Stimulated activated CD4-positive, alpha-beta T cell treated with anti-CD3 and anti-CD28 coated beads, Interleukin-1b, Interleukin-23, amount 100 ng/mL, for 4 hours (primary cell): Measurements from ENCODE around the gene DEF6.
"Not testable (repeated sequence)": the region's sequence is repeated elsewhere in the genome, so short reads cannot be mapped to it uniquely, and the experiment has no call there.

Source experiments
- DNase-seq, 2 donors: peaks; one replicate each; pipeline ENCODE4 v3.0.0-alpha.2; 2020; ENCODE audit warnings: low read depth in 2 of 2

The DEF6 gene

DNA sequence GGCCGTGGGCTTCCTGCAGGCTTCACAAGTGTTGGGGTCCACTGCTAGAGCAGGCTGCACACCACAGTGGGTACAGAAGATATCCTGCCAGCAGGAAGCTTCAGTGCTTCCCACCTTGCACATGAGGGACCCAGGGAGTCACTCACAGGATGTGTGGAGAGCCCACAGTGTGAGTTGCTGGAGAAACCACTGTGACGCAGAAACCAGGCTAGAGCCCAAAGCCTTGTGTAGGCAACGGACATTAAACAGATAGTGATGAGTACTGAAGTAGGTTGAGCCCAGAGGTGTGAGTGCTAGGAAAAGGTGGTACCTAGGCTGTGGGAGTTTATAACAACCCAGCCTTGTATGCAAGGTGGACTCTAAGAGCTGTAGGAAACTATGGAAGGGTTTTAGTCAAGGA lies 18.9 kb upstream of the DEF6 start:
- DNase-seq = no peak

DNA sequence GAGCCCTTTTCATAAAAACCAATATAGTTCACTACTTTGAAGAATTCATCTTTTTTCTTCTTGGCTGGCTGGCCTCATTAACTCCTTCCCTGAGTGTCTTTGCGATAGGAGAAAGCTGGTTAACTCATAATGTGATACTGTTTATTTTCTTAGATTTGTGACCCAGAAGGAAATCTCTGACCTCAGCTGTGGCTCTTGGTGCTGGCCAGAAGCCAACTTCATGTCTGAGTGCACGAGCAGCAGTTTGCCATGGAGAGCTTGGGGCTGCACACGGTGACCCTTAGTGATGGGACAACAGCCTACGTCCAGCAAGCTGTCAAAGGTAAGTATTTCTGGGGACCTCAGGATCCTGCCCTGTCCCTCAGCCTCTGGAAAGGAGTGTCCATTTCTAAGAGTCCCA lies 16.7 kb upstream of the DEF6 start:
- DNase-seq = no peak

DNA sequence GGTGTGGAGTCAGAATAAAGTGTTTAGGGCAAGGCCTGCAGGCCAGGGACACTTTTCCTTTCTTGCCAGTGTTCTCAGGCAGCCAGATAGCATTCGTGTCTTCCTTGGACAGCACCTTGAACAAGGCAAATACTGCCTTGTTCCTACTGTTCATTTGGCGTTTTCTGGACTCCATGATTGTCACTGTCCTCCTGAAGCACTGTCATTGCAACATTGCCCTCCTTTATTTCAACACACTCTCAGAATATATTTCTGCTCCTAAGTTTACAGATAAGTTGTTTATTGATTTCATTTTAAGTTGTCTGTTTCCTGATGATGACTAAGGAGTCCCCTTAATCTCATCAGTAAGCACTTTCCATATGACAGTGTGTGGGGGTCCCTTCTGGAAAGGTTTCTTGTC lies 15.1 kb upstream of the DEF6 start:
- no peak for DNase-seq

DNA sequence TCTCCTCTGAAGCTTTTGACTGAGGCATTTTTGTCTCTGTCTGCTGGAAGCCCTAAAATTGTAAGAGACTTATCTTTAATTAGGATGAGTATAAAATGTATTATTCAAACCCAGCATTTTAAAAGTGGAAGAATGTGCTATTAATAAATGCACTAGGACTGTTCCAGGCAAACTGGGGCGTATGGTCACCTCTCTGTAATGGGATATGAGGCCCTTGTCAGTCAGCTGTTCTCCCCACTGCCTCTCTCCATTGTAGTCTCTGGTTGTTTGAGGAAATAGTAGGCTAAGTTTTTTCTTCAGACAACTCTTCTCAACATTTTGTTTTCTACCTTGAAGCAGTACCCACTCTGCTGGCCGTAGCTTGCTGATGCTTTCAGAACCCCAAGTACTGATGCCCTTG lies 14.3 kb upstream of the DEF6 start:
- DNase-seq = no peak

DNA sequence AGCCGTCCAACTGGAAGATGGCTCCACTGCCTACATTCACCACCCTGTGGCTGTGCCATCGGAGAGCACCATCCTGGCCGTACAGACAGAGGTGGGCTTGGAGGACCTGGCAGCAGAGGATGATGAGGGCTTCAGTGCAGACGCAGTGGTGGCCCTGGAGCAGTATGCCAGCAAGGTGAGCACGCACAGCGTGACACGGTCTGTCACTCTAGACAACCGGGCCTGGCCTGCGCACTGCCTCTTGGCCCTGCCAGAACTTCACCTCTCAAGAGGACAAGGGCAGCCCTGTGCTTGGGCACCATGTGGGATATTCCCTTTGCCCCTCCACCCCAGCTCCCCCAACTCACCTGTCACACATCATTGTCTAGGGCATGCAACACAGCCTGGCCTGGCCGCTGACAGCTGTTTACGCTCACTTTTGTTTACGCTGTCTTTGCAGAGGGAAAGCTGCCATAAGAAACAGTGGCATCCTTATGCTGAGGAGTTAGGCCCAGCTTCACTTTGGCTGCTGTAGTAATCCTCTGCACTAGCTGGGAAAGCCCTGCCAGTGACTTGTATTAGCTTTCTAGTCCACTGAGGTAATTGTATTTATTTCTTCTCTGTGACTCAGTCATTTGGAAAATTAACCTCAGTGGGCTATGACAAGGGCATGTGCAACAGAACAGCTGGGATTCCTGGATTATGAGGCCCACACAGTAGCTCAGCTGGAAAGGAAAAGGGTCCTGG lies 9.8 kb upstream of the DEF6 start:
- no peak for DNase-seq

DNA sequence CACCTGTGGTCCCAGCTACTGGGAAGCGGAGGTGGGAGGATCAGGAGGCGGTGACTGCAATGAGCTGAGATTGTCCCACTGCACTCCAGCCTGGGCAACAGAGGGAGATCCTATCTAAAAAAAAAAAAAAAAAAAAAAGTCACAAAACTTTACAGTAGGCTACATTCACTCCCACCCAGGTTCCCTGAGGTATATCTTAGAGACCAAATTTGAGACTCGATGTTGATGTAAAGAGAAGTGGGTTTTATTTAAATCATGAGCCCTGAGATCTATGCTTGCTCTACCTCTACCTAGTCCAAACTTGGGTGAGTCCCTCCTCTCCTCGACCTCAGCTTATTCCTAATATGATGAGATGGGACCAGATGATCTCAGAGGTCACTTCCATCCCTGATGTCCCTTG lies 8.8 kb upstream of the DEF6 start:
- no peak for DNase-seq

DNA sequence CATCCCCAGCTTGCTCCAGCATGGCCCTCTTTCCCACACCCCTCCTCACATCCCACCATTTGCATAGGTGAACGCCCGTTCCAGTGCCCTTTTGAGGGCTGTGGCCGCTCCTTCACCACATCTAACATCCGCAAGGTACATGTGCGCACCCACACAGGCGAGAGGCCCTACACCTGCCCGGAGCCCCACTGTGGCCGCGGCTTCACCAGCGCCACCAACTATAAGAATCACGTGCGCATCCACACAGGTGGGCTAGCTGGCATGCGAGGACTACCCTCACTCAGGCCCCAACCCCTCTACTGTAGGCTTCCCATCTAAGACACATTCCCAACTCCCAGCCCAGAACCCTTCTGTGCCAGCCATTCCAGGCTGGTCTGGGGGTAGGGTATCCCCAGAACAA lies 6.1 kb upstream of the DEF6 start:
- DNase-seq = no peak

DNA sequence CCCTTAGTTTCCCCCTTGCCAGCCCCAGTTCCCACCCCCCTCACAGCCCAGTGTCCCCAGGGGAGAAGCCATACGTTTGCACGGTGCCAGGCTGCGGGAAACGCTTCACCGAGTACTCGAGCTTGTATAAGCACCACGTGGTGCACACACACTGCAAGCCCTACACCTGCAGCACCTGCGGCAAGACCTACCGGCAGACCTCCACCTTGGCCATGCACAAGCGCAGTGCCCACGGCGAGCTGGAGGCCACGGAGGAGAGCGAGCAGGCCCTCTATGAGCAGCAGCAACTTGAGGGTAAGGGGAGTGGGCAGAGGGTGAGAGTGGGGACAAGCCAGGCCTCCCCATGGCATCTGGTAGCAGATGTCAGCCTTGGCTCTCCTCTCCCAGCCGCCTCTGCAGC lies 5.1 kb upstream of the DEF6 start:
- DNase-seq = no peak

DNA sequence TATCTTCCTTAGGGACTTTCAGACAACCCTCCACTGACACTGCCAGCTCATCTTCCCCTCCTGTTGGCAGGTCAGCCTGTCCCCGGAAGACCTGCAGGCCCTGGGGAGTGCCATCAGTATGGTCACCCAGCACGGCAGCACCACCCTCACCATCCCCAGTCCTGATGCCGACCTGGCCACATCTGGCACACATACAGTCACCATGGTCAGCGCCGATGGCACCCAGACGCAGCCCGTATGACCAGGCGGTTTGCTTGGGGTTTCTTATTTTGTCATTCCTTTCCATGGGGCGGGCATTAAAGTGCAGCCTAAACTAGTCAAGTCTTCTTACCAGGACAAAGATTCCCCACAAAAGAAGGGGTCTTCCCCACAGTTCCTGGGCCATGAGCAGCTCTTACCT lies 3.9 kb upstream of the DEF6 start:
- DNase-seq = no peak

DNA sequence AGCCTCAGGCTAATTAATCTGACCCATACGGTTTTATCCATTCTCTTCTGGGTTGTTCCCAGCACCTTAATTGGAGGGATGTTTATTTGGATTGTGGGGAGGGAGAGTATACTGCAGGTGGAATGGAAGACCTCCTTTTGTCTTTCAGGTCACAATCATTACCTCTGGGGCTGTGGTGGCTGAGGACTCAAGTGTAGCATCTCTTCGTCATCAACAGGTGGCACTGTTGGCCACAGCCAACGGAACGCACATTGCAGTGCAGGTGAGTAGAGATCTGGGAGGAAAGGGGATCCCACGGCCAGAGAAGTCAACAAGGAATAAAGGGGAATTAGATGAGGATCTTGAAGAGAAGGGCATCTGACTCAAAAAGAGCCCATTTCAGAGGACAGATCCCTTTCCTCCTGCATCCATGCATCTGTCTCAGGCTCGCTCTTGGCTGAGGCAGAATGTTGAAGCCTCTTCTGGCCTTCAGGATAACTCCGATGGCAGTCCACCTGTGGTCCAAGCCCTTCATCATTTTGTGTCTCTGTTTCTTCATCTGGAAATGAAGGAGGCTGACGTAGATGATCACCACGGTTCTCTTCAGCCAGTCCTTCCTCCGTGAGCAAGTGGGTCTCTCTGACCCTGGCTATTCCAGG lies 3.2 kb upstream of the DEF6 start:
- DNase-seq = peak in 1 of 2 donors; percentile 46

DNA sequence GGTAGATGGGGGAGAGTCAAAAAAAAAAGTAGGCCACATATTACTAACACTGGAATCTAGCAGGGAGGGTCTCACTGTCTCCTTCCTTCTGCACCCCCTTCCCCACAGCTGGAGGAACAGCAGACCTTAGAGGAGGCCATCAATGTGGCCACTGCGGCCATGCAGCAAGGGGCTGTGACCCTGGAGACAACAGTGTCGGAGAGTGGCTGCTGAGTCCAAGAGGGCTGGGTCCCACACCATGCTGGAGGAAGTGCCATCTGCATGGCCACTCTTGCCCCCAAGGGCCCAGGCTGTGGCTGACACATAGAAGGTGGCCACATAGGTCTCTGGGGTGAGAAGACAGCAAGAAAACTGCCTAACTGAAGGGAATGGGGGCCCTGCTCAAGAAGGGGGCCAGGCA lies 2.6 kb upstream of the DEF6 start:
- no peak for DNase-seq

DNA sequence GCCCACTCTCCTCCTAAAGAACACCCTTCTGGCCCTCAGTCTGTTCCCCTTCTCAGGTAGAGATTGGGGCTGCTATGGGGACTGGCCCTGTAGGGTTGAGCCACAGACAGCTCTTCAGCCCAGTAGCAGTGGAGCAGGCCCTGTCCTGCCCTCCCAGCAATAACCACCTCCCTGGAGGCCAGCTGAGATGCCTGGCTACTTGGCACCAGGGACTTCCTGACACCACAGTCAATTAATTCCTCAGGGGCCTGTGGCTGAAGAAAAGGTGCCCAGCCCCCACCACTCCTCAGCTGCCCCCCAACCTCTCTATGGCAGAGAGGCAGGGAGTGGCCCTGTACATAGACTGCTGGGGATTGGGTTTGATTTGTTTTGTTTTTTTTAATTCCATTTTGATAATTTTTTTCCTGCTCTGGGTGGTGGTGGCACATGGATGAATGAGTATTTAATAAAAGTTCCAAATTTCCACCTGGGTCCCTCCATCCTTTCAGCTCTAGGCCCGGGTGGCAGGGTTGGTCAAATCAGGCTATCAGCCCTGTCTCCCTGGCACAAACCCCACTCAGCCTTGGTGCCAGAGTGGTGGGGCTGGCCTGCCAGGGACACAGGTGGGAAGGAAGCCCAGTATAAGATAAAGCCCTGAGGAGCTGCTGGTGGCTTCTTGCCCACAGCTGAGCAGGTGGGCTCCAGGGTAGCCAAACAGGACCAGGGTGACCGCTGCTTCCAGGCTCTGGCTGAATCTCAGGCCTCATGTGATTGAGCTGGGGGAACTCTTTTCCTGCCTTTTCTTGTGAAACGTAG lies 1.9 kb upstream of the DEF6 start:
- no peak for DNase-seq

DNA sequence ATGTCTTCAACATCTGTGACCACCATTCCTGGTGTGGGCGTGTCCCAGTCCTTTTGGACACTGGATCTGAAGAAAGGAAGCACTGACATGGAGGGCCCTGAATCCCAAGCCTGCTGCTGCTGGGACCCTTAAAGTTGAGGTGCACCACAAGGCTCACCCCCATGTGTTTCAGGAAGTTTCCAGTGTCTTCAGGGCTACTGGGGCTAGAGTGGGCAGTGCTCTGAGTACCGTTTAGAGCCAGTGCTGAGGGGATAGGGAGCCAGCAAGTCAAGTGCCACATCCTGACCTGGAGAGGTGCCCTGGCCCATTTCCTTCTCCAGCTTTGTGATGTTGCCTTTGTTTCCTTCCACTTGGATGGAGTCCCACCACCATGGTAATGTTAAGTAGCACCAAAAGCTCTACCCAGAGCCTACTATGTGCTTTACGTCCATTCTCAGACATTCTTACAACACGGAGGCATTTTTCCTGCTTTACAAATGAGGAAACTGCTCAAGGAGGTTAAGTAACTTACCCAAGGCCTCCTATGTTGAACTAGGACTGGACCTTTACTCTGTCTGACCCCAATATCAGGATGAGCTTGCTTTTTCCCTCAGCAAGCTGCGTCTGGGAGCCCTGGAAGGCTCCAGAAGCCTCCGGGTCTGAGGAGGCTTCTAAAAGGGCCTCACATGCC lies 552 bp upstream of the DEF6 start:
- DNase-seq = no peak

DNA sequence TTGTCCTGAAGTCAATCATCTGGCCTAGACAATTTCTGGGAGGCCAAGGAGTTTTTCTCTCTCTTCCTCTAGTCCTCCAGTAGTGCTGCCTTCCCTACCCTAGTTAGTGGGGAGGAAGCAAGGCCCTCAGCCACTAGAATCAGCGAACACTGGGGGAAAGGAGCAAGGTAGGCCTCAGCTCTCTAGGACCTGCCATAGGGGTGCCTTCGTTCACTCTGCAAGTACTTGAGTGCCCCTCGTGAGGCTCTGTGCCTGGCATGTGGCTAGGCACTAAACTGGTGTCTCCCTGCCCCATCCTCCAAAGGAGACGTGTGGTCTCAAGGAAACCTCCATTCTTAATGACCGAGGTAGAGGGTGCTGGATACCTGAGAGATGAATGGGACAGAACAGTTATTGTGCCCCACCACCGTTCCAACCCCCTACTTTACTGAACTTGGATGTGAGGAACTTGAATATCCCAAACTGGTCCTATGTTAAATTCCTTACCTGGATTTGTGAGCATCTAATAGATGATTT lies 1.1 kb downstream of the DEF6 start:
- DNase-seq = no peak

DNA sequence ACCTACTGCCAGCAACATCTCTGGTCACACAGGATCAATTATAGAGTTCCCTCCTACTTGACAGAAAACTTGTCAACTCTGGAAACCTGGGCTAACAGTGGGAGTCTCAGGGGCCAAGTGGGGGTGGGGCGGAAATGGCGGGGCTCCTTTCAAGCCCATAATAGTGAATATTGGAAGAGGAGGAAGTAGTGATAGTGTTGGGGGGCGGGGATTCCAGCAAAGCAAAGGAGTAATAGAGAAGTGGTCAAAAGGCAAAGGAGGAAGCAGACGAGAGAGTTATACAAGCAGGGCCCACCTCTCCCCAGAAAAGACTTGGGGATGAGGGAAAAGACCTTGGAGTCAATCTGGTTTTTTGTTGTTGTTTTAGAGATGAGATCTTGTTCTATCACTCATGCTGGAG lies 2.1 kb downstream of the DEF6 start:
- DNase-seq = no peak

DNA sequence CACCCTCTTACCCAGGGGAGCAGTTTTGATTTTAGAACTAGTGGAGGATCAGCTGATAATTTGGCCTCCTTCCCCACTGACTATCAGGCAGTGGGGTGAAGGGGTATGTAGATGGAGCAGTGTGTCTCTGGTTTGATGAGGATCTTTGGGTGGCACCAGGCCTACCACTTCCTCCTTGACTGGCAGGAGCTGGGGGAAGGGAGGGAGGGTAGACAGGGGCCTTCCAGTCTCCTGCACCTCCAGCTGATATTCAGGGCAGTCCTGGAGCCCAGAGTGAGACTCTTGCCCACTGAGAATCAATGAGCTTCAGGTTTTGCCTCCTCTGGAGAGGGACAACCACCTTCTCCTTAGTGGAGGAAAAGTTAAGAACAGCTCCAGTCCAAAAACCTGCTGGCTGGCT lies 3.2 kb downstream of the DEF6 start:
- no peak for DNase-seq

DNA sequence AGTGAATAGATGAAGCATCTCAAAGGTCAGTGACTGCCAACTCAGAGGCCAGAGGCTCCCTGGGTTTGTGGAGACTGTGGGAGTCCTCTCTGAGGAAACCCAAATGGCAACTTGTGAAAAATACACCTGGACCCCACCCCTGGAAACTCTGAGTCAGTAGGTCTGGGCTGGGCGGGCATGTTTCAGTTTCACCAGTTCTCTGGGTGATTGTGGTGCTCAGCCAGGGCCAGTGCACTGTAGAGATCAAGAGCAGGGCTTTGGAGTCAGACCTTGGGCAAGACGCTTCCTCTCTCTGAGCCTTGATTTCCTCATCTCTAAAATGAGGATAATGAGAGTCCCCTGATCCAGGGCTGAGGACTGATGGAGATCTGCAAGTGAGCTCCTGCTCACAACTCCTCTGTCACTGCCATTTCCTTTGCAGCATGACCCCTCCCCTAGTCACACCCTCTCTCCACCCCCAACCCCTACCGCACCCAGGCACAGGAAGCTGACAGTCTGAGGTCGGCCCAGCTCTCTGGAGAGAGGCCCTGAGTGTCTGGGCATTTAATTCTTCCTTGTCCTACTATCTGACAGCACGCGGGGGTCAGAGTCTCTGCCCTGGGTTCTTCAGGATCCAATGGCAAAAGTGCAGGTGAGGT lies 5.1 kb downstream of the DEF6 start:
- peak; percentile 64 to 75 for DNase-seq

DNA sequence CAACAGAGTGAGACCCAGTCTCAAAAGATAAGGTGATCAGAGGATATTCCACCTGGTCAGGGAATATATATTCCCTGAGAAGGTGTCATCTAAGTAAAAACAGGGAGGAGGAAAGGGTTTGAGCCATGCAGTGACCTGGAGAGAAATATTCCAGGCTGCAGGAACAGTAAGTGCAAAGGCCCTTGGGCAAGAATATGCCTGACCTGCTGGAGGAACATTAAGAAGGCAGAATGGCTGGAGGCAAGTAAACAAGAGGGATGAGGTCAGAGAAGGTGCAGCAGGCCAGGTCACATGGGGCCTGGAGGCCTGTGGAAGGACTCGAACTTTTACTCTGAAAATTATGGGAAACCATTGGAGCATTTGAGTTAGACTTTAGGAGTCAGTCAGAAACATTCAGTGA lies 6.7 kb downstream of the DEF6 start:
- DNase-seq = no peak

DNA sequence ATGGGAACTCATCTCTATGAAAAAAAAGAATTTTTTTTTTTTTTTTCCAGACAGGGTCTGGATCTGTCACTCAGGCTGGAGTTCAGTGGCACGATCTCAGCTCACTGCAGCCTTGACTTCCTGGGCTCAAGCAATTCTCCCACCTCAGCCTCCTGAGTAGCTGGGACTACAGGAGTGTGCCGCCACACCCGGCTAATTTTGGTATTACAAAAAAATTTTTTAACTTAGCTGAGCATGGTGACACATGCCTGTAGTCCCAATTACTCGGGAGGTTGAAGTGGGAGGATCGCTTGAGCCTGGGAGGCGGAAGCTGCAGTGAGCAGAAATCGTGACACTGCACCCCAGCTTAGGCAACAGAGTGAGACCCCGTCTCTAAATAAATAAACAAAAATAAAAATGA lies 7.5 kb downstream of the DEF6 start:
- no peak for DNase-seq

DNA sequence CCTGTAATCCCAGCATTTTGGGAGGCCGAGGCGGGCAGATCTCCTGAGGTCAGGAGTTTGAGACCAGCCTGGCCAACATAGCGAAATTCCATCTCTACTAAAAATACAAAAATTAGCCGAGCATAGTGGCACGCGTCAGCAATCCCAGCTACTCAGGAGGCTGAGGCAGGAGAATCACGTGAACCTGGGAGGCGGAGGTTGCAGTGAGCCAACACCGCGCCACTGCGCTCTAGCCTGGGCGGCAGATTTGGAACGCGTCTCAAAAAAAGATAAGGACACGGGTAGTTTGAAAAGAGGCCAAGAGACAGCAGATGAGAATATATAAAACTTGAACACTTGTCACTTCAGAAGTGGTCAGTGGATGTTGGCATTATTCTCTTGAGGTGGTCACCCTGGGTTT lies 9.5 kb downstream of the DEF6 start:
- not testable (repeated sequence) for DNase-seq

DNA sequence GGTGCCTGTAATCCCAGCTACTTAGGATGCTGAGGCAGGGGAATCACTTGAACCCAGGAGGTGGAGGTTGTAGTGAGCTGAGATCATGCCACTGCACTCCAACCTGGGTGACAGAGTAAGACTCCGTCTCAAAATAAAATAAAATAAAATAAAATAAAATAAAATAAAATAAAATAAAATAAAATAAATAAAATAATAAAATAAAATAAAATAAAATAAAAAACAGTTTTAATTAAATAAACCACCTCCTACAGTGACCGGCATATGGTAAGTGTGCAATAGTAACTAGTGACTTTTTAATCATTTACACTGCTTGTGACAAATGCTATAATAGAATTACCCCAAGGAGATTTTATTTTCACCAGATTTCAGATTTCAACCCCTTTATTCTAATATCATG lies 10.9 kb downstream of the DEF6 start:
- DNase-seq = not testable (repeated sequence)
